HG03442 (cell line): ENCODE measurements around the gene STYXL1.

Experiments used
- ATAC-seq: cut with Tn5 transposase; IDR thresholded peaks from one replicate; pipeline ENCODE4 v1.9.1; 2021; ENCODE audit warnings: mild to moderate bottlenecking, moderate library complexity; ENCODE audit not compliant: unreplicated experiment

STYXL1 gene

DNA sequence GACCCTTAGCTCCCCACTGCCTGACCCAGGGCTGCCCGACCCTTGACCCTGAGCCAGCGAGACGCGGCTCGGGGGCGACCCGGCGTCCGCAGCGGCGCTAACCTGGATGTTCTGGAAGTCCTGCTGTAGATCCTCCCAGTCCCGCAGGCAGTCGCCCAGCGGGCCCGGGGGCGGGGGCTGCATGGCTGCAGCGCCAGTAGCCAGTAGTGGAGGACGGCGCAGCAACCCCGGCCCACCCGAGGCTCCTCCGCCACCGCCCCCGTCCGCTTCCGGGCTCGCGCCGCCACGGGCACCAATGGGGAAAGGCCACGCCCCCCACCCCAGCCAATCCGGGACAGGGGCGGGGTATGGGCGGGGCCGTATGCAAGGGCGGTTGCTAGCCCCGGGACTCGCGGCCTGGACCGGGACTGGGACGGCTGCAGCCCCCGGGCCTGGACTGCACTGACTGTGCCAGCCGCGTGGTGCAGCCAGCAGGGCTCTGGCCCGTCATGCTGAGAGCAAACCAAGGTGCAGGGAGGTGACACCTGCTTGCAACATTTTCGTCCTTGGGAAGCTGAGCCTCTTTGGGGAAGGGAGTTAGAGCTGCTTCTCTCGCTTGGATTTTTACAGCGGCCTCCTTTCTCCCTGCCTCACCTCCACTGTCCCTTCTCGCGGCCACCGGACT, 53.3 kb downstream of the STYXL1 start, which contains the start of gene TMEM120A:
Gene TMEM120A, minus strand, starts transcription at position 208 of the 664 bp plus-strand sequence. Its CDS starts 25 bp downstream, at position 183.
- ATAC-seq = peak; percentile 89

DNA sequence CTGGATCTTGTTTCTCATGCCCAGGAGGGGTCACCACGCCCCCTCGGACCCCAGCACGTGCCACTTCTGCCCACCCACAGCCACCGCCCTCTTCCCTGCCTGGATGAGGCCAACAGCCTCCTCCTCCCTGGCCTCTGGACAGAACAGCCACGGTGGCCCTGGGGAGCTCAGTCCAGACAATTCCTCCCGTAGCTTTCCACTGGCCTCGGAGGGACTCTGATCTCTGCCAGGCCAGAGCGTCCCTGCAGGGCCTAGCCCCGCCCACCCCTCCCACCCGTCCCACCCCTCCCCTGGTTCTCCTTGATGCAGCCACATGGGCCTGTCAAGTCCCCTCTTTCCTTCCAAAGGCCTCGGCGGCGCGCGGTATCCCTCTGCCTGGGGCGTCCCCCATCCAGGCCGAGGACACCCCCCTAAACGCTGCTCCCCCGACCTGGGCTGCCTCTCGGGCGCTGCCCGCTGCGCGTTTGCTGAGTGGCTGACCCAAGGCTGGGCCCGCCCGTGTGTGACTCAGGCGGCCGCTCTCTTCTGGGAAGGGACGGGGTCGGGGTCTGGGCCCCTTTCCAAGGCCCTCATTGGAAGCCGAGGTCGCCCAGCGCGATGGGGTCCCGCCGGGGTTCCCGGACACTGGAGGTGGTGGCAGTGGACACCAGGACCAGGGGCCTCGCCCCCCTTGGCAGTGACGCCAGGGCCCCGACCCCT, 54.0 kb downstream of the STYXL1 start:
- ATAC-seq = peak; percentile 11

DNA sequence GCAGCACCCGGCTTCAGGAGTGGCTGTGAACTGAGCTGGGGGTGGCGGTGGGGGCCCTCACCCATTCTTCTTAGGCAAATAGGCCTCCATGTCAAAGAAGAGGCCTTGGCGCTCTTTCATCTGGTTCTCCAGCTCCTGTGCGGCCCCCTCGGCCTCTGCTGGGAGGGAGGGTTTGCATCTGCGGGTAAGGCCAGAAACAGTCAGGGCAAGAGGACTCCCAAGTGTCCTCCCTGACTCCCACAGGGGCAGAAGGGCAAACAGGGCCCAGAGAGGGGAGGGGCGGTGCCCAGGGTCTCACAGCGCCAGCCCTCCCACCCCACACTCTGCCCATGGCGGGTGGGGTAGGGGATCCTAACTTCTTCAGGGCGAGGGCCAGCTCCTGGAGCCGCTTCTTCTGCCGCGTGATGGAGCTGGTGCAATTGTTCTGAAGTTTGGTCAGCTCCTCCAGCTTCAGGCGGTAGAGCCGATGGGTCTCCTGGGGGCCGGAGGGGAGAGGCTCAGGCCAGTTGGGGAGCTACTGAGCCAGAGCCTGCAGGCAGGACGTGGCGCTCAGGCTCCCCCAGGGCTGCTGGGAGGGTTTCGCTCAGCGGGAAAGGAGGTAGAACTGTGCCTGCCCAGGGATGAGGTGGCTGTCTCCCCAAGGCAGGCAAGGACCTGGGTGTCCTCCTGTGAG, 55.6 kb downstream of the STYXL1 start:
- no peak for ATAC-seq

DNA sequence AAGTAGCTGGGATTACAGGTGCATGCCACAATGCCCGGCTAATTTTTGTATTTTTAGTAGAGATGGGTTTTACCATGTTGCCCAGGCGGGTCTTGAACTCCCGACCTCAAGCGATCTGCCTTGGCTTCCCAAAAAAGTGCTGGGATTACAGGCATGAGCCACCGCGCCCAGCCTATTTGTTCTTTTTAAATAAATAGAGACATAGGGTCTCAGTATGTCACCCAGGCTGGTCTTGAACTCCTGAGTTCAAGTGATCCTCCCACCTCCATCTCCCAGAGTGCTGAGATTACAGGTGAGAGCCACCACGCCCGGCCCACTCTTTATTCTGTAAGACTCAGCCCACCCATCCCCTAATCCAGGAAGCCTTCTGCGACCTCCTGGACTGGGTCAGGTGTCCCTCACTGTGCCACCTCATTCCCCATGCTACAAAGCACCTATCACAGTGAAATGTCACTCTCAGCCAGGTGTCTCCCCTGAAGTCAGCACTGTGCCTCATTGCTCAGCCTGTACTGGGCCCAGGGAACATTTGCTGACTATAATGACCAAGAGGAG, 56.2 kb downstream of the STYXL1 start:
- ATAC-seq = no peak

- ATAC-seq = no peak
Observed at GRCh38 chr7:75989500-75990388, 58.1 kb downstream of the STYXL1 start.

DNA sequence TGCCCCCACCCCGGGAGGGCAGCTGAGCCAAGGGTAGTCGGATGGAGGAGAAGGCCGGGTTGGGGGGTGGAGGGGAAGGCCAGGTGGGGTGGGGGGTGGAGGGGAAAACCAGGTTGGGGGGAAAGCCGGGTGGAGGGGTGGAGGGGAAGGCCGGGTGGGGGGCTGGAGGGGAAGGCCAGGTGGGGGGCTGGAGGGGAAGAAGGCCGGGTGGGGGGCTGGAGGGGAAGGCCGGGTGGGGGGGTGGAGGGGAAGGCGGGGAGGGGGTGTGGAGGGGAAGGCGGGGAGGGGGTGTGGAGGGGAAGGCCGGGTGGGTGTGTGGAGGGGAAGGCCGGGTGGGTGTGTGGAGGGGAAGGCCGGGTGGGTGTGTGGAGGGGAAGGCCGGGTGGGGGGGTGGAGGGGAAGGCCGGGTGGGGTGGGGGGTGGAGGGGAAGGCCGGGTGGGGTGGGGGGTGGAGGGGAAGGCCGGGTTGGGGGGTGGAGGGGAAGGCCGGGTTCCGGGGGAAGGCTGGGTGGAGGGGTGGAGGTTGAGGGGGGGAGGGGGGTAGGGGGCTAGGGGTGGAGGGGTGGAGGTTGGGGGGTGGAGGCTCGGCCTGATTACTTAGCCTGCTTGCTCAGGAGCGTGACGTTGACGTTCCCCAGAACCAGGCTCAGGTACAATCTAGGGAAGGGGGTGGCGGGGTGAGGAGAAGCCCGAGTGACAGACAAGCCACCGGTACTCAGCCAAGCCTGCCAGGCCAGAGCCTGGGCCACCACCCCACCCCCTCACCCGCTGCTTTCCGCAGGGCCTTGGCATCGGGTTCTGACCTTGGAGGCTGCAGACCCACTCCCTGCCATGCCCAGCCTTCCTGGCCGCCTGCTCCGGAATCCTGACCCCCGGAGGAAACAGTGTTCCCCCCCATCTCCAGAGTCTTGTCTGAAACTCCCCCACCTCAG, 59.0 kb downstream of the STYXL1 start:
- ATAC-seq = no peak

GRCh38 chr7:75987805-75988567, 59.8 kb downstream of the STYXL1 start:
- ATAC-seq = no peak

DNA sequence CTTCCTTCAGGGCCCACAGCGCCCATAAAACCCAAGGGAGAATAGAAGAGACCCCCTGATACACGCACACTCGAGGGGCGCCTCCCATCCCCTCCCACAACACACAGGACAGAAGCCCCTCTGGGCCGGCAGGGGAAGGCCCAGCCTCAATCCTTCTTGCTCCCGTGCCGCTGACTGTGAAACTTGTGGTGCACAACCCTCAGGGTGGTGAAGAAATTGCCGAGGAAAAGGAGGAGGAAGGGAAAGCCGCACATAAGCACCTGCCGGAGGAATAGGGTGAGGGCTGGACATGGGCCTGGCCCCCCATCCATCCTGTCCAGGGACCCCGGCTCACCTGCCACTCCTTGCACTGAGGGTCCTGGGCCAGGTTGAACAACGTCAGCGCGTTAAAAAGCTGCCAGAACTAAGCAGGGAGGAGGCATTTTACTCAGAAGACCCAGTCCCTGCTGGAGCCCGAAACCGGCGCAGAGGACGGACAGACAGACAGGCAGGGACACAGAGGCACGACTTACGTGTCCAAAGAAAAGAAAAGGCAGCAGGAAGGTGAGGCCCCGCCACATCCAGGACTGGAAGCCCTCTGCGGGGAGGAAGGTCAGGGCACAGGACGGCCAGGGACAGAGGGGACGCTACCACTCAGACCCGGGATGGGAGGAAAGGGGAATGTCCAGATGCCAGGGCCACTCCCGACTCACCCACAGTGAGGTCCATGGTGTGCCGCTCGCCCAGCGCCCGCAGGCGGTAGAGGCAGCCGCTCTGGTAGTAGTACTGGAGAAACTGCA, 60.6 kb downstream of the STYXL1 start:
- ATAC-seq = no peak

GRCh38 chr7:75986147-75986781, 61.5 kb downstream of the STYXL1 start:
- no peak for ATAC-seq

- no peak for ATAC-seq
Observed at GRCh38 chr7:75985518-75986146, 62.2 kb downstream of the STYXL1 start.

GRCh38 chr7:75985009-75985517, 62.7 kb downstream of the STYXL1 start:
- no peak for ATAC-seq

DNA sequence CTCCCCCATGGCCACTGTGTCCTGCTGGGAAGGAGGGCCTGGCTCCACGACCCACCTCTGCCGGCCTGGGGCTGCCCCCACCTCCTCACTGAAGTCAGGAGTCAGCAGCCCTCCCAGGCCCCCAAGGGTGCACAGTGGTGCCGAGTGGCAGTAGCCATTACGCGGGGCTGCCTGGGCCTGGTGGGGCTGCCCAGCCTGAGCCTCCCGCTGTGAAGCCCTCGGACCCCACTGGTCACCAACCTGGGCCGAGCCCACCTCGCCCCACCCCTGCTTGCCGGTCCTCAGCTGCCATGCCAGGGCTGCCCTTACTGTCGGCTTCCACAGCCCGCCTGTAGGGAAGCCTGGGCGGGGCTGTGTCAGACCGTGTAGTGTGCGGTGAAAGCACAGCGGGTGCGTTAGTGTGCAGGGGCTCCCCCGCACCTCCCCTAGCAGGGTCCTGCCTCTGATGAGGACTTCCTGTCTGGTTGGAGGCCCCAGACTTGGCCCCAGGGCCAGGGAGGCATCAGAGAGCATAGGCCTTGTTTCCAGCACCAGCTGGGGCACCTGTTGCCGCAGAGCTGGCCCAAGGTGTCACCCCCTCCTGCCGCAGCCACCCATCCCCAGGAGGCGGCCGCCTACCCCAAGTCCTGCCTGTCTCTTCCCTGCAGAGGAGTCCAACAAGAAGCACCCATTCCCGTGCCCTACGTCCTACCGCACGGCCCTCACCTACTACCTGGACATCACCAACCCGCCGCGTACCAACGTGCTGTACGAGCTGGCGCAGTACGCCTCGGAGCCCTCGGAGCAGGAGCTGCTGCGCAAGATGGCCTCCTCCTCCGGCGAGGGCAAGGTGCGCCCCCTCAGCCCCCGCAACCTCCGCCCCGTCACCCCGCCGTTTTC, 63.4 kb downstream of the STYXL1 start:
- no peak for ATAC-seq

GRCh38 chr7:75983471-75984129, 64.2 kb downstream of the STYXL1 start:
- ATAC-seq = no peak

GRCh38 chr7:75982306-75983064, 65.3 kb downstream of the STYXL1 start:
- ATAC-seq = no peak
